Prostate gland (tissue), 2 donors: ENCODE data around the gene SPRED2. TPM values are rescaled to one million over a fixed set of nuclear protein-coding genes. Genes with fewer than 3 reads are reported as not detected.

Experiments
- DNase-seq: peaks from one replicate; pipeline ENCODE4 v3.0.0-alpha.2; 2019; ENCODE audit warnings: low spot score
- H3K27ac ChIP-seq, 2 donors: fragments of 200-600 bp; sonication (generic); 2 replicates each; pipeline ENCODE4 v1.5.1; 2017 to 2019
- H3K27me3 ChIP-seq: fragments of 200-600 bp; sonication (generic); replicated peaks from 2 replicates; pipeline ENCODE4 v1.5.1; 2019; ENCODE audit not compliant: insufficient read depth
- H3K36me3 ChIP-seq, 2 donors: fragments of 200-600 bp; sonication (generic); 1 replicate in 1 of 2; 2 replicates in 1 of 2; pipeline versions ENCODE4 v1.5.1 to v1.8.1; 2017 to 2019
- H3K4me1 ChIP-seq: fragments of 200-600 bp; sonication (generic); replicated peaks from 2 replicates; pipeline ENCODE4 v1.5.1; 2019
- H3K4me3 ChIP-seq, 2 donors: fragments of 200-600 bp; sonication (generic); 2 replicates each; pipeline ENCODE4 v1.5.1; 2017 to 2019
- H3K9me3 ChIP-seq: fragments of 200-600 bp; sonication (generic); 2 replicates; pipeline ENCODE4 v1.5.1; 2017
- CTCF ChIP-seq, 4 experiments: fragments of 200-600 bp in 2 of 4; fragments of 450-650 bp in 2 of 4; sonication (generic) in 2 of 4; IDR thresholded peaks; 1 replicate in 3 of 4; 2 replicates in 1 of 4; pipeline ENCODE4 v1.5.1; 2016 to 2019; ENCODE audit warnings: antibody characterized with exemption in 4 of 4, mild to moderate bottlenecking in 2 of 4, moderate library complexity in 2 of 4
- POLR2A ChIP-seq: fragments of 450-650 bp; IDR thresholded peaks from one replicate; pipeline ENCODE4 v1.6.1; 2016; ENCODE audit warnings: antibody characterized with exemption, mild to moderate bottlenecking
- POLR2AphosphoS5 ChIP-seq: sonication (generic); formaldehyde crosslinking; IDR thresholded peaks from one replicate; pipeline ENCODE4 v1.6.1; 2017; ENCODE audit warnings: antibody characterized with exemption
- WGBS: methylation state at CpG from one replicate; pipeline ENCODE4 v1.1.5; 2018; 5-methylcytosine and 5-hydroxymethylcytosine counted together
- intact Hi-C: fragments of 100-400 bp; cut with DNase I; formaldehyde crosslinking; loops from one replicate; pipeline ENCODE4 v1.14.2; 2022
- total RNA-seq, 2 donors: library from RNA; depleted of rRNA; stranded (reverse); fragments of >200 nt; gene quantifications; one replicate each; pipeline ENCODE4 v1.1.0, GENCODE V29; 2016

Gene SPRED2
- total RNA-seq, 2 donors from 2014 or later, result 23.7 to 27.1 TPM

GRCh38 chr2:65417509-65418085 lies 14.8 kb downstream of the SPRED2 start:
- 94% methylated on average over 3 of the region's 3 CpGs for WGBS
- no peak for TF ChIP-seq CTCF (IDR thresholded peaks at IDR 0.05)
- no peak for TF ChIP-seq POLR2A
- TF ChIP-seq POLR2AphosphoS5, result no peak
- Histone ChIP-seq H3K27ac (peak overlapping the region in 1 of 2 donors; percentile 22), H3K4me3 (no peak overlapping the region), H3K4me1 (no peaks in the 10 kb centered on the region), H3K36me3 (no peaks in the 10 kb centered on the region), H3K27me3 (no peaks in the 10 kb centered on the region), H3K9me3 (no peaks in the 10 kb centered on the region)
- DNase-seq, result no peak
- intact Hi-C loops, result no loop called here

- TF ChIP-seq POLR2AphosphoS5, result peak; percentile 71
- no peak for TF ChIP-seq CTCF (IDR thresholded peaks at IDR 0.05)
- DNase-seq, result peak; percentile 68
- Histone ChIP-seq H3K36me3 (no peaks in the 10 kb centered on the region), H3K4me1 (no peaks in the 10 kb centered on the region), H3K27me3 (no peaks in the 10 kb centered on the region), H3K27ac (peak overlapping the region in 1 of 2 donors; percentile 22), H3K9me3 (no peaks in the 10 kb centered on the region), H3K4me3 (no peak overlapping the region)
- 58% methylated on average over 3 of the region's 3 CpGs for WGBS
- intact Hi-C loops, result no loop called here
Measured at GRCh38 chr2:65416945-65417344, 15.5 kb downstream of the SPRED2 start.

GRCh38 chr2:65416321-65416720 lies 16.1 kb downstream of the SPRED2 start:
- Histone ChIP-seq H3K36me3 (no peaks in the 10 kb centered on the region), H3K4me3 (no peak overlapping the region), H3K4me1 (no peaks in the 10 kb centered on the region), H3K27ac (no peak overlapping the region), H3K9me3 (no peaks in the 10 kb centered on the region), H3K27me3 (no peaks in the 10 kb centered on the region)
- WGBS, result 70% methylated on average over 3 of the region's 3 CpGs
- TF ChIP-seq POLR2AphosphoS5 (no peak), CTCF (IDR thresholded peaks at IDR 0.05) (no peak), POLR2A (no peak)
- intact Hi-C loops, result no loop called here
- DNase-seq, result no peak

GRCh38 chr2:65415091-65415490 lies 17.3 kb downstream of the SPRED2 start:
- no peak overlapping the region for H3K4me3 ChIP-seq
- H3K36me3 ChIP-seq, result no peaks in the 10 kb centered on the region
- 96% methylated on average over 1 of the region's 1 CpG for WGBS
- no peak for DNase-seq
- intact Hi-C loops, result no loop called here
- no peaks in the 10 kb centered on the region for H3K27me3 ChIP-seq
- TF ChIP-seq POLR2AphosphoS5 (no peak), POLR2A (no peak), CTCF (IDR thresholded peaks at IDR 0.05) (no peak)
- H3K4me1 ChIP-seq, result peaks cover 2% of the 10 kb centered on the region
- H3K27ac ChIP-seq, result no peak overlapping the region
- no peaks in the 10 kb centered on the region for H3K9me3 ChIP-seq

- TF ChIP-seq POLR2A (no peak), CTCF (IDR thresholded peaks at IDR 0.05) (no peak)
- no peaks in the 10 kb centered on the region for H3K9me3 ChIP-seq
- no peaks in the 10 kb centered on the region for H3K36me3 ChIP-seq
- WGBS, result 58% methylated on average over 2 of the region's 2 CpGs
- no peaks in the 10 kb centered on the region for H3K27me3 ChIP-seq
- intact Hi-C loops, result no loop called here
- no peak for DNase-seq
- peaks cover 2% of the 10 kb centered on the region for H3K4me1 ChIP-seq
- no peak overlapping the region for H3K27ac ChIP-seq
- no peak overlapping the region for H3K4me3 ChIP-seq
Measured at GRCh38 chr2:65413610-65414009, 18.8 kb downstream of the SPRED2 start.
